Measurements from ENCODE around the gene ATRNL1.

The ATRNL1 gene

DNA sequence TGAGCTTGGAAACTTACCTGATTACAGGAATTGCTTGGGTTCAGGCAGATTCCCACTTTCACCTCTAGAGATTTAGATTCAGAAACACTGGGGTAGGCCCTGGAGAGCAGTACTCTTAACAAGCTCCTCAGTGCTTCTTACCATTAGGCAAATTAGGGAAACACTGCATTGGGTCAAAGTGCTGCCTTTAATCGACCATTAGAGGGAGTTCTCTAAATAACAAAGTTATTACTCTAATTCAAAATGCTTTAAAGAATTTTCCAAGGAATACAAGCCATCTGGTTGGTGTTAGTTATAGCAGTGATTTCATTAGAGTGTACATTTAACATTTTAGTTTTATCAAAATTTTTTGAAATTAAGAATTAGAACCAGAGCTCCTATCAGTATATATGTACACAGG lies 855.3 kb downstream of the ATRNL1 start:
- Histone ChIP-seq H3K4me1 (ENCODE audit: insufficient read depth, low read length) (peaks cover 8% of the 10 kb centered on the region), H3K27me3 (ENCODE audit: insufficient read depth, low read length) (no peaks in the 10 kb centered on the region), H3K36me3 (ENCODE audit: insufficient read depth, low read depth, low read length) (no peaks in the 10 kb centered on the region), H3K9me3 (ENCODE audit: insufficient read depth, low read depth, low read length) (no peaks in the 10 kb centered on the region), H3K27ac (ENCODE audit: low read length) (no peak overlapping the region), H3K4me3 (ENCODE audit: low read length) (no peak overlapping the region), H3K9ac (ENCODE audit: low read depth, low read length) (no peak overlapping the region)

DNA sequence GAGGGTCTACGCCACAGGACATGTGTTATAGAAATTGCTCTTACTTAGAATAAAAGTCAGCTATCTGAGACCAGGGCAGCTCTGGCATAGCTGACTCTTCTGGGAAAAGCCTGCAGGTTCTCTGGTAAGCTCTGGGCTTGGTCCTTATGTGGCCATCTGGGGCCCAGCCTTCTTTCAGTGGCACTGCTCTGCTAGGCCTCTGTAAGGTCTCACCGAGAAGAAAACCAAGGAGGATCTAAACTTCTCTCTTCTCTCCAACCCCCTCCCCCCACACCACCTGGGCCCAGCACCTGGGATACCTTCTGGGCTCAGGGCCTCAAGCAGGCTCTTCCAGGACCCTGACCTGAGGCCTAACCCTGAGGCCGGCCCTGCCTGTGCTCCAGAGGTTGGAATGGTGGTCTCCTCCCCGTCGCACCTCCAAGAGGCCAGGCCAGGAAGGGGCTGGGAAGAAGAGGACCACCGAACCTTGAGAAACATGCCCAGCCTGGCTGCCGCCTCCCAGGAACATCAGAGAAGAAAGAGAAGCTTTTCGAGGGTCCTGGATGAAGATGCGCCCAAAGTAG lies 856.2 kb downstream of the ATRNL1 start:
- Histone ChIP-seq H3K36me3 (ENCODE audit: insufficient read depth, low read depth, low read length) (no peaks in the 10 kb centered on the region), H3K4me1 (ENCODE audit: insufficient read depth, low read length) (peaks cover 8% of the 10 kb centered on the region), H3K9me3 (ENCODE audit: insufficient read depth, low read depth, low read length) (no peaks in the 10 kb centered on the region), H3K27me3 (ENCODE audit: insufficient read depth, low read length) (no peaks in the 10 kb centered on the region), H3K9ac (ENCODE audit: low read depth, low read length) (no peak overlapping the region), H3K27ac (ENCODE audit: low read length) (no peak overlapping the region), H3K4me3 (ENCODE audit: low read length) (no peak overlapping the region)

DNA sequence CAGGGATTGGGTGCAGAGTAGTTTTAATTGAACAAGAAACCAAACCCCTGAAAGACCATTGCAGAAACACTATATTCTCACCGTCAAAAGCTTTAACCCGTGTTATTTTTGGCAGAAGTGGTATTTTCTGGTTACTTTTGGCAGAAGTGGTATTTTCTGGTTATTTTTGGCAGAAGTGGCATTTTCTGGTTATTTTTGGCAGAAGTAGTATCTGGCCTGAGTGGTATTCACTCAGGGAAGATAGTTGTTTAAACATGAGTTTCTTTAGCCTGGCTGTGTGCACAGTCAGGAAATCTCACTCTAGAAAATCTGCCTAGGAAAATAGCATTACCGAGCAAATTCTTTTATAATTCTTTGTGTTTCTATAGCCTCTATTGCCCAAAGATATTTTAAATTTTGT lies 857.2 kb downstream of the ATRNL1 start:
- Histone ChIP-seq H3K9me3 (ENCODE audit: insufficient read depth, low read depth, low read length) (no peaks in the 10 kb centered on the region), H3K4me1 (ENCODE audit: insufficient read depth, low read length) (peaks cover 8% of the 10 kb centered on the region), H3K36me3 (ENCODE audit: insufficient read depth, low read depth, low read length) (no peaks in the 10 kb centered on the region), H3K27ac (ENCODE audit: low read length) (no peak overlapping the region), H3K4me3 (ENCODE audit: low read length) (no peak overlapping the region), H3K27me3 (ENCODE audit: insufficient read depth, low read length) (no peaks in the 10 kb centered on the region), H3K9ac (ENCODE audit: low read depth, low read length) (no peak overlapping the region)

DNA sequence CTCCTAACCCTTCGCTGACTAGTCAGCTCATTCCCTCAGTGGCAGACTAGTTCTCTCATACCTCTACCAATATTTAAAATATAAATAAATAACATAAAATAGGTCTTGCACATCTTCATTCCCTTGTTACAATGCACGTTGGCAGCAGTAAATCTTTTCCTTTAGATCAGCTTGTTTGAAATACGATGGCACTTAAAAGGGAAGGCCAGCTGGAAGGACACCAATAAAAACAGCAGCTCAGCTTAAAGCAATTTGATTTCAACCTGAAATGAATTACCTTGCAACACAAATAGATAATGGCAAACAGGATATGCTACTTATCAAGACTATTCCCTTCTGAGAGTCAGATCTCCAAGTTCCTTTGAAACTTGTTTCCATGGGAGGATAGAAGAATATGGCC lies 858.1 kb downstream of the ATRNL1 start:
- no peaks in the 10 kb centered on the region for H3K9me3 ChIP-seq (ENCODE audit: insufficient read depth, low read depth, low read length)
- H3K4me1 ChIP-seq (ENCODE audit: insufficient read depth, low read length), result peaks cover 8% of the 10 kb centered on the region
- no peak overlapping the region for H3K4me3 ChIP-seq (ENCODE audit: low read length)
- no peak overlapping the region for H3K27ac ChIP-seq (ENCODE audit: low read length)
- H3K27me3 ChIP-seq (ENCODE audit: insufficient read depth, low read length), result no peaks in the 10 kb centered on the region
- H3K36me3 ChIP-seq (ENCODE audit: insufficient read depth, low read depth, low read length), result no peaks in the 10 kb centered on the region
- no peak overlapping the region for H3K9ac ChIP-seq (ENCODE audit: low read depth, low read length)

DNA sequence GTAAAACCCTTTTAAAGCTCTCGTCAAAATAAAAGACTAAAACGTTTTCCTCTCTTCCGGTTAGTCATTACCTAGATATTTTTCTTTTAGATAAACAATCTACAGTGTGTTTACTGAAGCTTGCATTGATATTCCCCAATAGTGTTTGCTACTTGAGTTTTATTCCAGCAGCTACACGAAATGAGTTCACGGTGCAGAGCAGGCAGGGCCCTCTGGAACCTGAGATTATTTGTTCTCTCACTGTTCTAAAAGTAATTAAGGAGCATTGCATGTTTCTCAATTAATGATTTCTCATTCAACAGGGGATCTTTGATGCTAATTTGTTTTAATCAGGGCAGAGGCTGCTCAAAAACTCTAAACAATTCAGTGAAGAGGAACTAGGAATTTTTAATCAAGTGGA lies 860.1 kb downstream of the ATRNL1 start:
- no peaks in the 10 kb centered on the region for H3K36me3 ChIP-seq (ENCODE audit: insufficient read depth, low read depth, low read length)
- no peaks in the 10 kb centered on the region for H3K27me3 ChIP-seq (ENCODE audit: insufficient read depth, low read length)
- peaks cover 8% of the 10 kb centered on the region; the same call in 1 of the 2 replicates for H3K4me1 ChIP-seq (ENCODE audit: insufficient read depth, low read length)
- no peak overlapping the region for H3K27ac ChIP-seq (ENCODE audit: low read length)
- no peak overlapping the region for H3K4me3 ChIP-seq (ENCODE audit: low read length)
- H3K9me3 ChIP-seq (ENCODE audit: insufficient read depth, low read depth, low read length), result no peaks in the 10 kb centered on the region
- H3K9ac ChIP-seq (ENCODE audit: low read depth, low read length), result no peak overlapping the region

DNA sequence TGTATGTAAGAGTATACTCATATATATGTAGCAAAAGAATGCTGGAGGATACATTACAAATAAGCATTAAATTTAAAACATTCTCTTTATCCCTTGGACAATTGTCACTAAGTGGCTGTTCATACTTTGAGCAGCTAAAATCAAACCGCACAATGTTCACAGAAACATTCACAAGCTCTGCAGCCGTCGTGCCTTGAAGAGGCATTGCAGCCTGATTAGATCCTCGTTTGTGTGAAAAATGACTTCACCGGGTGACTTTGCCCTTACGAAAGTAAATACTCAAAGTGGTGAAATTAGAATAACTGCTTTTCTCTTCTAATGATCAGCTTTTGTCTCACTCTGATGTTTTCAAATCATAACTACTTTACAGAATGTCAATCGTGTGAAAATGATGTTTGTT lies 860.8 kb downstream of the ATRNL1 start:
- Histone ChIP-seq H3K9ac (ENCODE audit: low read depth, low read length) (no peak overlapping the region), H3K27ac (ENCODE audit: low read length) (no peak overlapping the region), H3K27me3 (ENCODE audit: insufficient read depth, low read length) (no peaks in the 10 kb centered on the region), H3K36me3 (ENCODE audit: insufficient read depth, low read depth, low read length) (no peaks in the 10 kb centered on the region), H3K4me3 (ENCODE audit: low read length) (no peak overlapping the region), H3K4me1 (ENCODE audit: insufficient read depth, low read length) (peaks cover 9% of the 10 kb centered on the region; the same call in 1 of the 2 replicates), H3K9me3 (ENCODE audit: insufficient read depth, low read depth, low read length) (no peaks in the 10 kb centered on the region)

DNA sequence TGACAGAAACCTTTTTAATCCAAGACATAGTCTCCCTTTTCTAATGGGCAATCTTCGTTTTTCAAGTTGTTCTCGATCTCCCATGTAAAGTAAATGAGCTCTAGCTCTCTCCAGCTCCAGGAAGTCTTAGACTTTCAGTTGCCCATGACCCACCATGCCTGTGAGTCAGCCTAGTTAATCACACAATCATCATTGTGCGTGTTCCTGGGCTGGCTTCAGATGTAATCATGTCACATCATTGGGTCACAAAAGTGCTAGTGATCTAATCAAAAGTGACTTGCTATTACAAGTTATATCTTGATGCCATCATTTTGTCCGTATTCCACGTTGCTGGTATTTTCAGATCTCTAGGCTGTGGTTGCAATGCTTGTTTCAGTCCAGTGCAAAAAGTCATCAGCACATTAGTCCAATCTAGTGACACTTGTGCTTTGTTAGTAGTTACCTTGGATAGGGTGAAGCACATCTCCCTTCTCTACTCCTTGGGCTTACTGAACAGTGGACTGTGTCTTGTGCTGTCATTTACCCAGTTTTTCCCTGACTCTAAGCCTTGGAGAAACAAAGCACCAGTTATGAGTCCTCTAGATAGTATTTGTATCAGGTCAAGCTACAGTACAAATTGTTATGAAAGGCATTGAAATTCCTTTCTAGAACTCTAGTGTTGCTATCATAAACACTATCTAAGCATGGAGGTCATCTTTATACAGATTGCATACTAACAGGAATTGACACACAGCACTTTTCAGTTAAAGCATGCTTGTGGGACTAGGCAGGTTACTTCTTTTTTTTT lies 863.3 kb downstream of the ATRNL1 start:
- peaks cover 9% of the 10 kb centered on the region; the same call in 1 of the 2 replicates for H3K4me1 ChIP-seq (ENCODE audit: insufficient read depth, low read length)
- H3K27me3 ChIP-seq (ENCODE audit: insufficient read depth, low read length), result no peaks in the 10 kb centered on the region
- no peaks in the 10 kb centered on the region for H3K36me3 ChIP-seq (ENCODE audit: insufficient read depth, low read depth, low read length)
- no peaks in the 10 kb centered on the region for H3K9me3 ChIP-seq (ENCODE audit: insufficient read depth, low read depth, low read length)
- no peak overlapping the region for H3K9ac ChIP-seq (ENCODE audit: low read depth, low read length)
- H3K4me3 ChIP-seq (ENCODE audit: low read length), result no peak overlapping the region
- H3K27ac ChIP-seq (ENCODE audit: low read length), result no peak overlapping the region

DNA sequence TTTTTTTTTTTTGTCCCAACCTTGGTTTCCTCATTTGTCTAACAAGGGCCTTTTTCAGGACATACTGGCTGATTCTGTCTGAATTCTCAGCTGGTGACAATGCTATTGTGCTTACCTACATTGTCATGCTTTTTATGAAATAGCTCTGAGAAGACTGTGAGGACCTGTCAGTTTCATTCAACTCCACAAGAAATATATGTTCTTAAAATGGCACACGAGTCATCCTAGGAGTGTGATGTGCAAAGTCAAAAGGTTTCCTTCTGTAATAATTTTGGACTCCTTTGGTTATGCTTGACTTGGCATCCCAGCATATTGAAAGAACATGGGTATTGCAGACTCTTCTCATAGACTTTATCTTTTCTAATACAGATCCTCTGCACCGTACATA lies 863.8 kb downstream of the ATRNL1 start:
- H3K4me3 ChIP-seq (ENCODE audit: low read length), result no peak overlapping the region
- H3K27ac ChIP-seq (ENCODE audit: low read length), result no peak overlapping the region
- H3K9ac ChIP-seq (ENCODE audit: low read depth, low read length), result no peak overlapping the region
- peaks cover 9% of the 10 kb centered on the region; the same call in 1 of the 2 replicates for H3K4me1 ChIP-seq (ENCODE audit: insufficient read depth, low read length)
- H3K27me3 ChIP-seq (ENCODE audit: insufficient read depth, low read length), result no peaks in the 10 kb centered on the region
- H3K9me3 ChIP-seq (ENCODE audit: insufficient read depth, low read depth, low read length), result no peaks in the 10 kb centered on the region
- H3K36me3 ChIP-seq (ENCODE audit: insufficient read depth, low read depth, low read length), result no peaks in the 10 kb centered on the region

DNA sequence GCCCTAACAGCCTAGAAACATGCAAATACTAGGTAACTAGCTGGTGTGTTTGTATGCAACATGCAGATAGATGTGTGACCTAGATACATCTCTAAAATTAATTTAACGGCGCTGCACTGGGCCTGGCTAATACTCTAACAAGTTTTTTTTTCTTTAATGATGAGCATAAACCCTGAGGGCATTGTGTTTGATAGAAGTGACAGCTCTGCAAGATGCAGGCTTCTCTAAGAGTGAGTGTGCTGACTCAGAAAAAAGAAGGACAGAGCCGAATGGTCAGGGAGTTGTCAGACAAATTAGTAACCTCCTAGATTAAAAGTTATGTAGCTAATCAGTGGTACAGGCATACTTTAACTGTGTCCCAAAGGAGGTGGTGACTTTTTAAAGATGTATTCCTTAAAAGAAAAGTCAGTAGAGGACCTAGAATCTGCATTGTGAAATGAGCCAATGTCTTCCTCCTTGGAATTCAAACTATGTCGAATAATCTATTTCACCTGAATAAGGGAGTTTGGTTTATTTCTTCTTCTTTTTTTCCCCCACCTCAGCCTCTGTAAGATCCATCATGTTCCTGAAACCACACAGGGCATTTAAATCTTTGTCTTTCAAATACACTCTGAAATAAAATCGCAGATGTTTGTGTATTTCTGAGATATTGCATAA lies 864.7 kb downstream of the ATRNL1 start:
- Histone ChIP-seq H3K36me3 (ENCODE audit: insufficient read depth, low read depth, low read length) (no peaks in the 10 kb centered on the region), H3K27me3 (ENCODE audit: insufficient read depth, low read length) (no peaks in the 10 kb centered on the region), H3K9me3 (ENCODE audit: insufficient read depth, low read depth, low read length) (no peaks in the 10 kb centered on the region), H3K9ac (ENCODE audit: low read depth, low read length) (no peak overlapping the region), H3K27ac (ENCODE audit: low read length) (no peak overlapping the region), H3K4me3 (ENCODE audit: low read length) (no peak overlapping the region), H3K4me1 (ENCODE audit: insufficient read depth, low read length) (peaks cover 9% of the 10 kb centered on the region; the same call in 1 of the 2 replicates)

DNA sequence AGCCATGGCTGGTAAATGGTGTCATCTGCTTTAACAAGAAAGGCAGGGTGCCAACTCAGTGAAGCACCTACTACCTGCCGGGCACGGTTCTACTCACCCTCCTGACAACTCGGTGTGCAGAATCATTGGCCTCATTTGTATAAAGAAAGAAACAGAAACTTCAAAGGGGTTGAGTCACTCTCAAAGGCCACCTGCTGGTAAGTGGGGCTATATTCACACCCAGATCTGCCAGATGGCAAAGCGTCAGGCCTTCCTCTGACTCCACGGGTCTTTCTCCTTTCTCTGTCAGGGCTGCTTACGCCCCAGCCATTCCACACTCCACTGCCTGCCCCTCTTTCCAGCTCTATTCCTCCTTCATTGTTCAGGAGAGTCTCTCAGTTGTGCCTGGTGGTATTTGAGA lies 870.7 kb downstream of the ATRNL1 start:
- Histone ChIP-seq H3K4me3 (ENCODE audit: low read length) (no peak overlapping the region), H3K27me3 (ENCODE audit: insufficient read depth, low read length) (no peaks in the 10 kb centered on the region), H3K36me3 (ENCODE audit: insufficient read depth, low read depth, low read length) (no peaks in the 10 kb centered on the region), H3K9me3 (ENCODE audit: insufficient read depth, low read depth, low read length) (no peaks in the 10 kb centered on the region), H3K27ac (ENCODE audit: low read length) (no peak overlapping the region), H3K9ac (ENCODE audit: low read depth, low read length) (no peak overlapping the region), H3K4me1 (ENCODE audit: insufficient read depth, low read length) (no peaks in the 10 kb centered on the region)

DNA sequence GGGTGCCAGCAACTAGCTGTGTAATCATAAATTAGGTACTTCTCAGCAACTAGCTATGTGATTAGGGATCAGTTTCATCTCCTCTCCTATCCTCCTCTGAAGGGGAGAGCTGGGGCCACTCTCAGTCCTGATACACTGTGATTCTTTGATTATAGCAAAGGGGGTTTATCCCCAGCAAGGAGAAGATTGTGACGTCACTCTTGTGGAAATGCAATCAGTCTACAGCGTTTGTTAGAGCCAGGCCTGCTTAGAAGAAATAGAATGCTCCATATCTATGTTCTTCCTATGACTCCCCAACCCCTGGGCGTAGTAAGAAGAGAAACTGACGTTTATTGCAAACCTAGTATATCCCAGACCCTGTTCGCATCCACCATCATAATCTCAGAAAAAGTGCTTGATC lies 871.7 kb downstream of the ATRNL1 start:
- H3K4me1 ChIP-seq (ENCODE audit: insufficient read depth, low read length), result no peaks in the 10 kb centered on the region
- H3K4me3 ChIP-seq (ENCODE audit: low read length), result no peak overlapping the region
- no peak overlapping the region for H3K27ac ChIP-seq (ENCODE audit: low read length)
- H3K9ac ChIP-seq (ENCODE audit: low read depth, low read length), result no peak overlapping the region
- H3K27me3 ChIP-seq (ENCODE audit: insufficient read depth, low read length), result no peaks in the 10 kb centered on the region
- no peaks in the 10 kb centered on the region for H3K36me3 ChIP-seq (ENCODE audit: insufficient read depth, low read depth, low read length)
- H3K9me3 ChIP-seq (ENCODE audit: insufficient read depth, low read depth, low read length), result no peaks in the 10 kb centered on the region

DNA sequence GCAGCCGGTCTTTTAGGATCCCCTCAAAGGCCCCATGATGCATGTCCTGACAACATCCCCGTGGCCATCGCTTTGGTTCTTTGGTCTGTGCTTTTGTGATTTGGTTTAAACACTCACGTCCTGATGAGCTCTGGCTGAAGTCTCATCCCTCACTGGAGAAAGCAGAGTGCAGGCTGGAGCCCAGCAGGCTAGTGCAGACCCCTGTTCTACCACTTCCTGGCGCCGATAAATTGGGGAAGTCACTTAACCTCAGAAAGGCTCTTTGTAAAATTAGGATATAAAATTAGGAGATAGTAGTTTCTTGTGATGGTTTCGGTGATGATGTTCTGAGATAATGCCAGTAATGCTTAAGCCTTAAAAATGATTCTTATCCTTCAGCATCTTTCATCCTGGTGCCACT lies 872.2 kb downstream of the ATRNL1 start:
- Histone ChIP-seq H3K27me3 (ENCODE audit: insufficient read depth, low read length) (no peaks in the 10 kb centered on the region), H3K9me3 (ENCODE audit: insufficient read depth, low read depth, low read length) (no peaks in the 10 kb centered on the region), H3K4me3 (ENCODE audit: low read length) (no peak overlapping the region), H3K27ac (ENCODE audit: low read length) (no peak overlapping the region), H3K4me1 (ENCODE audit: insufficient read depth, low read length) (no peaks in the 10 kb centered on the region), H3K36me3 (ENCODE audit: insufficient read depth, low read depth, low read length) (no peaks in the 10 kb centered on the region), H3K9ac (ENCODE audit: low read depth, low read length) (no peak overlapping the region)

Measured in iPS-20b (cell line).